Vagina (tissue), 2 donors: ENCODE data around the gene KRT33B. TPM values are rescaled to one million over a fixed set of nuclear protein-coding genes. Genes with fewer than 3 reads are reported as not detected.

Experiments
- DNase-seq, 2 donors: peaks; one replicate each; pipeline ENCODE4 v3.0.0-alpha.2; 2017; ENCODE audit errors: extremely low spot score in 2 of 2
- H3K27ac ChIP-seq: fragments of 200-600 bp; sonication (generic); one replicate; pipeline ENCODE4 v1.5.1; 2019
- H3K27me3 ChIP-seq: fragments of 200-600 bp; sonication (generic); one replicate; pipeline ENCODE4 v1.5.1; 2019
- H3K36me3 ChIP-seq, 2 donors: fragments of 200-600 bp; sonication (generic); one replicate each; pipeline ENCODE4 v1.5.1; 2017 to 2019
- H3K4me1 ChIP-seq: fragments of 200-600 bp; sonication (generic); one replicate; pipeline ENCODE4 v1.5.1; 2019
- H3K4me3 ChIP-seq, 2 donors: fragments of 200-600 bp; sonication (generic); 1 replicate in 1 of 2; 2 replicates in 1 of 2; pipeline ENCODE4 v1.5.1; 2016 to 2019
- H3K9me3 ChIP-seq: fragments of 200-600 bp; sonication (generic); one replicate; pipeline ENCODE4 v1.5.1; 2019
- CTCF ChIP-seq, 3 experiments: fragments of 450-650 bp in 2 of 3; fragments of 200-600 bp in 1 of 3; sonication (generic) in 1 of 3; IDR thresholded peaks; one replicate each; pipeline ENCODE4 v1.5.1; 2017 to 2019; ENCODE audit warnings: antibody characterized with exemption in 3 of 3, mild to moderate bottlenecking in 2 of 3, moderate library complexity in 2 of 3
- POLR2A ChIP-seq, 2 donors: fragments of 450-650 bp; IDR thresholded peaks; one replicate each; pipeline ENCODE4 v1.6.1; 2017; ENCODE audit warnings: antibody characterized with exemption in 2 of 2, mild to moderate bottlenecking in 2 of 2, moderate library complexity in 2 of 2
- POLR2AphosphoS5 ChIP-seq, 2 donors: sonication (generic); formaldehyde crosslinking; IDR thresholded peaks; one replicate each; pipeline ENCODE4 v1.9.0; 2017; ENCODE audit warnings: antibody characterized with exemption in 2 of 2, mild to moderate bottlenecking in 2 of 2, low read depth in 1 of 2; ENCODE audit not compliant: insufficient read depth in 1 of 2
- intact Hi-C: fragments of 100-400 bp; cut with DNase I; formaldehyde crosslinking; loops from one replicate; pipeline ENCODE4 v1.15.1; 2023
- total RNA-seq: library from RNA; depleted of rRNA; stranded (reverse); fragments of >200 nt; gene quantifications from one replicate; pipeline ENCODE4 v1.2.3, GENCODE V29; 2016

KRT33B gene
- total RNA-seq, 1 donor from 2014 or later = not detected

- Histone ChIP-seq H3K4me1 (peaks cover 14% of the 10 kb centered on the region), H3K27me3 (no peaks in the 10 kb centered on the region), H3K27ac (peak overlapping the region; percentile 43), H3K36me3 (no peaks in the 10 kb centered on the region), H3K4me3 (no peak overlapping the region), H3K9me3 (no peaks in the 10 kb centered on the region)
- intact Hi-C loops = no loop called here
- DNase-seq = no peak
- TF ChIP-seq POLR2AphosphoS5 (IDR thresholded peaks at IDR 0.05; ENCODE audit: insufficient read depth in 1 of 2, low read depth in 1 of 2) (peak in 1 of 2 donors; percentile 34), CTCF (IDR thresholded peaks at IDR 0.05) (no peak)
Measured at GRCh38 chr17:41367426-41368075, 2.1 kb downstream of the KRT33B start.

GRCh38 chr17:41366070-41366469 lies 3.5 kb downstream of the KRT33B start:
- Histone ChIP-seq H3K4me3 (no peak overlapping the region), H3K36me3 (no peaks in the 10 kb centered on the region), H3K27me3 (no peaks in the 10 kb centered on the region), H3K27ac (no peak overlapping the region), H3K4me1 (peaks cover 14% of the 10 kb centered on the region), H3K9me3 (no peaks in the 10 kb centered on the region)
- intact Hi-C loops = no loop called here
- TF ChIP-seq POLR2AphosphoS5 (IDR thresholded peaks at IDR 0.05; ENCODE audit: insufficient read depth in 1 of 2, low read depth in 1 of 2) (no peak), POLR2A (IDR thresholded peaks at IDR 0.05) (no peak), CTCF (IDR thresholded peaks at IDR 0.05) (no peak)
- DNase-seq = no peak

- Histone ChIP-seq H3K27ac (no peak overlapping the region), H3K9me3 (no peaks in the 10 kb centered on the region), H3K4me1 (peaks cover 14% of the 10 kb centered on the region), H3K4me3 (no peak overlapping the region), H3K27me3 (no peaks in the 10 kb centered on the region), H3K36me3 (no peaks in the 10 kb centered on the region)
- intact Hi-C loops = no loop called here
- no peak for DNase-seq
- no peak for TF ChIP-seq POLR2A (IDR thresholded peaks at IDR 0.05)
- no peak for TF ChIP-seq POLR2AphosphoS5 (IDR thresholded peaks at IDR 0.05; ENCODE audit: insufficient read depth in 1 of 2, low read depth in 1 of 2)
- no peak for TF ChIP-seq CTCF (IDR thresholded peaks at IDR 0.05)
Measured at GRCh38 chr17:41363881-41364280, 5.7 kb downstream of the KRT33B start.

- intact Hi-C loops = no loop called here
Measured at GRCh38 chr17:41360296-41360995, 9.2 kb downstream of the KRT33B start.

More at GRCh38 chr17:41360296-41360995, 9.2 kb downstream of the KRT33B start:
- H3K27me3 ChIP-seq = no peaks in the 10 kb centered on the region
- TF ChIP-seq CTCF (IDR thresholded peaks at IDR 0.05) = no peak
- no peak for TF ChIP-seq POLR2A (IDR thresholded peaks at IDR 0.05)
- TF ChIP-seq POLR2AphosphoS5 (IDR thresholded peaks at IDR 0.05; ENCODE audit: insufficient read depth in 1 of 2, low read depth in 1 of 2) = no peak
- no peak overlapping the region for H3K4me3 ChIP-seq
- no peaks in the 10 kb centered on the region for H3K36me3 ChIP-seq
- no peak for DNase-seq
- H3K27ac ChIP-seq = no peak overlapping the region
- H3K9me3 ChIP-seq = no peaks in the 10 kb centered on the region
- no peaks in the 10 kb centered on the region for H3K4me1 ChIP-seq
